IMR-90 (cell line): ENCODE data around the gene DDI2. TPM values are rescaled to one million over a fixed set of nuclear protein-coding genes. Genes with fewer than 3 reads are reported as not detected.

Experiments used
- ATAC-seq: fragments of 200-7000 bp; cut with Tn5 transposase; 2 replicates; pipeline ENCODE4 v1.9.1; 2020; ENCODE audit warnings: low read depth, mild to moderate bottlenecking, moderate library complexity
- BruUV-seq: library from RNA; stranded (reverse); fragments of 400-500 nt; replicated peaks from 2 replicates; lab custom pipeline; 2021; lab: Mats Ljungman, UMichigan
- CTCF ChIA-PET: fragments of 300-600 bp; formaldehyde crosslinking; extraction: SDS; loops from one replicate; lab custom pipeline; 2021; ENCODE audit warnings: antibody characterized with exemption; lab: Yijun Ruan, JAX
- POLR2A ChIA-PET: fragments of 300-600 bp; sonication (Branson Sonifier 250); formaldehyde crosslinking; loops from one replicate; lab custom pipeline; 2022; ENCODE audit warnings: antibody characterized with exemption; ENCODE audit not compliant: unreplicated experiment; lab: Charles Lee
- DNase-seq: peaks from one replicate; pipeline ENCODE4 v3.0.0; 2013
- H2AFZ ChIP-seq: replicated peaks from 2 replicates; pipeline ENCODE3; 2013; ENCODE audit warnings: low read length, mild to moderate bottlenecking; ENCODE audit not compliant: poor library complexity
- H2AK5ac ChIP-seq: 2 replicates; pipeline ENCODE4 v1.6.1; 2013; ENCODE audit warnings: low read depth, low read length, inconsistent platforms
- H2AK9ac ChIP-seq: replicated peaks from 2 replicates; pipeline ENCODE3; 2013; ENCODE audit warnings: mild to moderate bottlenecking, low read depth, low read length, moderate library complexity; ENCODE audit not compliant: poor library complexity
- H2BK120ac ChIP-seq: 2 replicates; pipeline ENCODE4 v1.6.1; 2013; ENCODE audit warnings: low read depth, low read length, inconsistent platforms
- H2BK15ac ChIP-seq: 3 replicates; pipeline ENCODE4 v1.6.1; 2013; ENCODE audit warnings: low read depth, low read length, inconsistent platforms
- H2BK20ac ChIP-seq: 2 replicates; pipeline ENCODE4 v1.6.1; 2013; ENCODE audit warnings: low read depth, mild to moderate bottlenecking, inconsistent platforms, low read length, moderate library complexity
- H2BK5ac ChIP-seq: 2 replicates; pipeline ENCODE4 v1.6.1; 2013; ENCODE audit warnings: mild to moderate bottlenecking, low read depth, low read length, inconsistent platforms; ENCODE audit not compliant: poor library complexity, severe bottlenecking
- H3K14ac ChIP-seq: replicated peaks from 2 replicates; pipeline ENCODE4 v1.6.1; 2013; ENCODE audit warnings: low read depth, low read length, inconsistent platforms
- H3K18ac ChIP-seq: 2 replicates; pipeline ENCODE4 v1.6.1; 2013; ENCODE audit warnings: low read depth, low read length, control low read depth
- H3K23ac ChIP-seq: 2 replicates; pipeline ENCODE4 v1.6.1; 2013; ENCODE audit warnings: low read depth, low read length, inconsistent platforms
- H3K27ac ChIP-seq: 2 replicates; pipeline ENCODE4 v1.5.1; 2013; ENCODE audit warnings: mild to moderate bottlenecking, control low read depth, low read length; ENCODE audit not compliant: insufficient read depth
- H3K27me3 ChIP-seq: 2 replicates; pipeline ENCODE4 v1.6.1; 2013; ENCODE audit warnings: low read length; ENCODE audit not compliant: control insufficient read depth, insufficient read depth
- H3K36me3 ChIP-seq: 2 replicates; pipeline ENCODE4 v1.6.1; 2013; ENCODE audit warnings: low read length, mixed read lengths; ENCODE audit not compliant: control insufficient read depth, insufficient read depth
- H3K4ac ChIP-seq: 2 replicates; pipeline ENCODE4 v1.6.1; 2013; ENCODE audit warnings: low read depth, low read length, inconsistent platforms
- H3K4me1 ChIP-seq: 2 replicates; pipeline ENCODE4 v1.6.1; 2013; ENCODE audit warnings: low read length, mixed read lengths; ENCODE audit not compliant: control insufficient read depth, insufficient read depth
- H3K4me2 ChIP-seq: 2 replicates; pipeline ENCODE4 v1.6.1; 2013; ENCODE audit warnings: low read depth, mild to moderate bottlenecking, control low read depth, low read length, moderate library complexity
- H3K4me3 ChIP-seq: 2 replicates; pipeline ENCODE4 v1.5.1; 2013; ENCODE audit warnings: low read depth, mild to moderate bottlenecking, control low read depth, low read length, moderate library complexity; ENCODE audit not compliant: insufficient read depth
- H3K56ac ChIP-seq: 2 replicates; pipeline ENCODE4 v1.6.1; 2013; ENCODE audit warnings: low read length, inconsistent platforms; ENCODE audit not compliant: insufficient read depth; ENCODE audit errors: extremely low read depth
- H3K79me1 ChIP-seq, 2 experiments: 2 replicates each; pipeline ENCODE4 v1.6.1; 2013; ENCODE audit warnings: low read length in 2 of 2, inconsistent platforms in 1 of 2, low read depth in 1 of 2
- H3K9ac ChIP-seq: 2 replicates; pipeline ENCODE4 v1.6.1; 2013; ENCODE audit warnings: low read depth, low read length, control low read depth
- H3K9me1 ChIP-seq: 2 replicates; pipeline ENCODE4 v1.6.1; 2013; ENCODE audit warnings: low read length, inconsistent platforms; ENCODE audit not compliant: insufficient read depth
- H3K9me3 ChIP-seq: 2 replicates; pipeline ENCODE4 v1.6.1; 2013; ENCODE audit warnings: low read length; ENCODE audit not compliant: control insufficient read depth, insufficient read depth
- H4K20me1 ChIP-seq: 2 replicates; pipeline ENCODE4 v1.6.1; 2013; ENCODE audit warnings: low read length, inconsistent platforms; ENCODE audit not compliant: insufficient read depth
- H4K5ac ChIP-seq: 2 replicates; pipeline ENCODE4 v1.6.1; 2013; ENCODE audit warnings: mild to moderate bottlenecking, low read depth, low read length, control low read depth
- H4K8ac ChIP-seq, 2 experiments: 2 replicates each; pipeline ENCODE4 v1.6.1; 2013; ENCODE audit warnings: low read depth in 2 of 2, low read length in 2 of 2, control low read depth in 1 of 2, inconsistent platforms in 1 of 2
- H4K91ac ChIP-seq: 2 replicates; pipeline ENCODE4 v1.6.1; 2013; ENCODE audit warnings: low read depth, low read length, inconsistent platforms; ENCODE audit not compliant: insufficient read depth
- BHLHE40 ChIP-seq: fragments of 150-350 bp; IDR thresholded peaks from 2 replicates; pipeline ENCODE4 v1.6.1; 2016; ENCODE audit warnings: mild to moderate bottlenecking, low read depth, low read length
- CEBPB ChIP-seq: IDR thresholded peaks from 2 replicates; pipeline ENCODE4 v1.6.1; 2012; ENCODE audit warnings: low read depth, low read length, improper control_type of control experiment
- CHD1 ChIP-seq: IDR thresholded peaks from 2 replicates; pipeline ENCODE4 v1.6.1; 2012; ENCODE audit warnings: low read depth, low read length, improper control_type of control experiment
- ELK1 ChIP-seq: fragments of 150-350 bp; IDR thresholded peaks from 2 replicates; pipeline ENCODE4 v1.6.1; 2016; ENCODE audit warnings: low read depth, mild to moderate bottlenecking, low read length, moderate library complexity, borderline replicate concordance
- FOS ChIP-seq: fragments of 150-350 bp; IDR thresholded peaks from 2 replicates; pipeline ENCODE4 v1.6.1; 2016; ENCODE audit warnings: low read depth, low read length
- MAFK ChIP-seq: IDR thresholded peaks from 2 replicates; pipeline ENCODE4 v1.6.1; 2012; ENCODE audit warnings: low read depth, low read length, improper control_type of control experiment
- MAZ ChIP-seq: IDR thresholded peaks from 2 replicates; pipeline ENCODE4 v1.6.1; 2012; ENCODE audit warnings: low read depth, mild to moderate bottlenecking, low read length, improper control_type of control experiment, moderate library complexity, borderline replicate concordance
- MXI1 ChIP-seq: IDR thresholded peaks from 2 replicates; pipeline ENCODE4 v1.6.1; 2012; ENCODE audit warnings: low read depth, mild to moderate bottlenecking, low read length, moderate library complexity, borderline replicate concordance
- NFE2L2 ChIP-seq: fragments of 150-350 bp; IDR thresholded peaks from 2 replicates; pipeline ENCODE4 v1.6.1; 2016; ENCODE audit warnings: low read depth, mild to moderate bottlenecking, low read length
- POLR2A ChIP-seq: IDR thresholded peaks from 2 replicates; pipeline ENCODE4 v1.6.1; 2012; ENCODE audit warnings: mild to moderate bottlenecking, low read depth, low read length
- RAD21 ChIP-seq: IDR thresholded peaks from 2 replicates; pipeline ENCODE4 v1.6.1; 2012; ENCODE audit warnings: low read length, improper control_type of control experiment
- RCOR1 ChIP-seq: IDR thresholded peaks from 2 replicates; pipeline ENCODE4 v1.6.1; 2012; ENCODE audit warnings: mild to moderate bottlenecking, low read length, improper control_type of control experiment; ENCODE audit not compliant: insufficient replicate concordance
- RFX5 ChIP-seq: IDR thresholded peaks from 2 replicates; pipeline ENCODE4 v1.8.0; 2012; ENCODE audit warnings: low read depth, mild to moderate bottlenecking, low read length, moderate library complexity
- SMC3 ChIP-seq: fragments of 150-350 bp; IDR thresholded peaks from 2 replicates; pipeline ENCODE4 v1.6.1; 2016; ENCODE audit warnings: low read depth, mild to moderate bottlenecking, antibody characterized with exemption, low read length, moderate library complexity
- USF2 ChIP-seq: fragments of 150-350 bp; IDR thresholded peaks from 2 replicates; pipeline ENCODE4 v1.6.1; 2017; ENCODE audit warnings: mild to moderate bottlenecking, antibody characterized with exemption, low read length, low read depth
- WGBS, 2 experiments: methylation state at CpG; one replicate each; pipeline versions ENCODE4 v1.1.5 to v1.1.7; 2013; ENCODE audit warnings: missing lambda C conversion rate in 2 of 2; ENCODE audit not compliant: insufficient read length in 1 of 2; ENCODE audit errors: extremely low coverage in 2 of 2; 5-methylcytosine and 5-hydroxymethylcytosine counted together
- dilution Hi-C: fragments of 300-500 bp; cut with HindIII; formaldehyde crosslinking; loops from one replicate; pipeline ENCODE4 v1.14.3; 2018; ENCODE audit warnings: low sequenced_read_pairs; ENCODE audit not compliant: unreplicated experiment
- in situ Hi-C: fragments of 300-500 bp; cut with MboI; formaldehyde crosslinking; loops from 3 replicates; pipeline ENCODE4 v1.14.3; 2019; ENCODE audit warnings: low sequenced_read_pairs, inconsistent platforms, mixed read lengths
- intact Hi-C: fragments of 100-400 bp; cut with micrococcal nuclease; formaldehyde crosslinking; loops from 2 replicates; pipeline ENCODE4 v1.10.0; 2022
- polyA plus RNA-seq, 3 experiments: library from polyadenylated mRNA; depleted of rRNA; stranded (reverse); fragments of >200 nt; gene quantifications; 2 replicates each; pipeline ENCODE4 v1.2.3, GENCODE V29; 2012; ENCODE audit warnings: low replicate concordance in 1 of 3
- total RNA-seq: library from RNA; depleted of rRNA; stranded (reverse); fragments of >200 nt; gene quantifications from 2 replicates; pipeline ENCODE4 v1.2.3, GENCODE V29; 2012
- TF ChIP-seq, protein P1 (sequence below): conservative IDR thresholded peaks from 2 replicates; pipeline ENCODE4 v1.5.1; 2012; ENCODE audit warnings: mild to moderate bottlenecking, low read depth, low read length, improper control_type of control experiment

Gene DDI2
- total and polyA plus RNA-seq, 2 of the 4 experiments (the other 2 are of a cell fraction), result 6.0 to 13.4 TPM

DNA sequence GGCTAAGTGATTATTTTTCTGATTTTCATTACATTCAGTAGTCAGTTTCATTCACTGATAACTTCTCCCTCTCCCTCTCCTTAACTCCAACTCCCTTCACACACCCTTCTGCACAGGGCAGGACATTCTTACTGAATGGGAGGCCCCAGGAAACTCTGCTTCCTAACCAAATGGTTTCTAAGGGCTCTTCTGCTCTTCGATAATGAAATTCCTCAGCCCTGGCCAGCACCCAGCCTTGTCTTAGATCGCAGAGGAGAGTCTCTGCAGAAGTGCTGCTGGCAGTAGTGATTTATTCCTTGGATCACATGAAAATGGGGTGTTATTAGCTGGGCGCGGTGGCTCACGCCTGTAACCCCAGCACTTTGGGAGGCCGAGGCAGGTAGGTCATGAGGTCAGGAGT is 83.2 kb downstream of the DDI2 start:
- no peak overlapping the region for H2BK120ac ChIP-seq
- no peak overlapping the region for H2BK20ac ChIP-seq
- H4K5ac ChIP-seq, result no peak overlapping the region
- peaks cover 15% of the 10 kb centered on the region; the same call in 1 of the 2 replicates for H3K4me1 ChIP-seq
- no peak overlapping the region for H3K14ac ChIP-seq
- H4K91ac ChIP-seq, result no peak overlapping the region
- no peak overlapping the region for H2BK5ac ChIP-seq
- WGBS, 2 experiments, result no CpG with 5 or more reads among the region's 6 CpGs
- no peak overlapping the region for H3K23ac ChIP-seq
- H3K9me3 ChIP-seq, result no peaks in the 10 kb centered on the region
- no peak overlapping the region for H3K27ac ChIP-seq
- no peak overlapping the region for H4K8ac ChIP-seq
- peaks cover 34% of the 10 kb centered on the region for H4K20me1 ChIP-seq
- ATAC-seq (no peak), DNase-seq (peak; percentile 34)
- POLR2A ChIA-PET, result no interaction called here
- no peak overlapping the region for H2AK9ac ChIP-seq
- H3K4me2 ChIP-seq, result no peak overlapping the region
- TF ChIP-seq, protein P1, sequence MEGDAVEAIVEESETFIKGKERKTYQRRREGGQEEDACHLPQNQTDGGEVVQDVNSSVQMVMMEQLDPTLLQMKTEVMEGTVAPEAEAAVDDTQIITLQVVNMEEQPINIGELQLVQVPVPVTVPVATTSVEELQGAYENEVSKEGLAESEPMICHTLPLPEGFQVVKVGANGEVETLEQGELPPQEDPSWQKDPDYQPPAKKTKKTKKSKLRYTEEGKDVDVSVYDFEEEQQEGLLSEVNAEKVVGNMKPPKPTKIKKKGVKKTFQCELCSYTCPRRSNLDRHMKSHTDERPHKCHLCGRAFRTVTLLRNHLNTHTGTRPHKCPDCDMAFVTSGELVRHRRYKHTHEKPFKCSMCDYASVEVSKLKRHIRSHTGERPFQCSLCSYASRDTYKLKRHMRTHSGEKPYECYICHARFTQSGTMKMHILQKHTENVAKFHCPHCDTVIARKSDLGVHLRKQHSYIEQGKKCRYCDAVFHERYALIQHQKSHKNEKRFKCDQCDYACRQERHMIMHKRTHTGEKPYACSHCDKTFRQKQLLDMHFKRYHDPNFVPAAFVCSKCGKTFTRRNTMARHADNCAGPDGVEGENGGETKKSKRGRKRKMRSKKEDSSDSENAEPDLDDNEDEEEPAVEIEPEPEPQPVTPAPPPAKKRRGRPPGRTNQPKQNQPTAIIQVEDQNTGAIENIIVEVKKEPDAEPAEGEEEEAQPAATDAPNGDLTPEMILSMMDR, result no peak
- TF ChIP-seq USF2, result no peak
- no peak for TF ChIP-seq CEBPB
- no peak for TF ChIP-seq MAZ
- TF ChIP-seq POLR2A, result no peak
- TF ChIP-seq MXI1, result no peak
- no peak for TF ChIP-seq ELK1
- no peak for TF ChIP-seq NFE2L2
- TF ChIP-seq CHD1, result no peak
- TF ChIP-seq MAFK, result no peak
- no peak for TF ChIP-seq RAD21
- TF ChIP-seq SMC3, result no peak
- no peak for TF ChIP-seq BHLHE40
- no peak for TF ChIP-seq FOS
- no peak for TF ChIP-seq RCOR1
- no peak for TF ChIP-seq RFX5
- H3K18ac ChIP-seq, result no peak overlapping the region
- no TSS peak for BruUV-seq
- no peak overlapping the region for H3K9ac ChIP-seq
- in situ Hi-C loops, result no loop called here
- peaks cover 1% of the 10 kb centered on the region; the same call in 1 of the 2 replicates for H3K36me3 ChIP-seq
- no peak overlapping the region for H2BK15ac ChIP-seq
- H3K9me1 ChIP-seq, result peaks cover 14% of the 10 kb centered on the region
- CTCF ChIA-PET, result no interaction called here
- intact Hi-C loops, result loop anchor here (5.0 kb wide), 2 partner anchors 83 to 103 kb away; partner anchors contain the start of gene DDI2
- H2AFZ ChIP-seq, result no peak overlapping the region
- no peak overlapping the region for H3K4me3 ChIP-seq
- no peak overlapping the region for H3K4ac ChIP-seq
- H3K56ac ChIP-seq, result no peak overlapping the region
- H3K27me3 ChIP-seq, result no peaks in the 10 kb centered on the region
- H3K79me1 ChIP-seq, result peaks cover 43 to 75% of the 10 kb centered on the region in 2 experiments
- dilution Hi-C loops, result no loop called here
- H2AK5ac ChIP-seq, result no peak overlapping the region
